HG02678 (cell line): ENCODE measurements around the gene CUEDC2.

Experiments
- ATAC-seq: cut with Tn5 transposase; IDR thresholded peaks from one replicate; pipeline ENCODE4 v1.9.1; 2021; ENCODE audit warnings: mild to moderate bottlenecking, moderate library complexity; ENCODE audit not compliant: unreplicated experiment

Gene CUEDC2

DNA sequence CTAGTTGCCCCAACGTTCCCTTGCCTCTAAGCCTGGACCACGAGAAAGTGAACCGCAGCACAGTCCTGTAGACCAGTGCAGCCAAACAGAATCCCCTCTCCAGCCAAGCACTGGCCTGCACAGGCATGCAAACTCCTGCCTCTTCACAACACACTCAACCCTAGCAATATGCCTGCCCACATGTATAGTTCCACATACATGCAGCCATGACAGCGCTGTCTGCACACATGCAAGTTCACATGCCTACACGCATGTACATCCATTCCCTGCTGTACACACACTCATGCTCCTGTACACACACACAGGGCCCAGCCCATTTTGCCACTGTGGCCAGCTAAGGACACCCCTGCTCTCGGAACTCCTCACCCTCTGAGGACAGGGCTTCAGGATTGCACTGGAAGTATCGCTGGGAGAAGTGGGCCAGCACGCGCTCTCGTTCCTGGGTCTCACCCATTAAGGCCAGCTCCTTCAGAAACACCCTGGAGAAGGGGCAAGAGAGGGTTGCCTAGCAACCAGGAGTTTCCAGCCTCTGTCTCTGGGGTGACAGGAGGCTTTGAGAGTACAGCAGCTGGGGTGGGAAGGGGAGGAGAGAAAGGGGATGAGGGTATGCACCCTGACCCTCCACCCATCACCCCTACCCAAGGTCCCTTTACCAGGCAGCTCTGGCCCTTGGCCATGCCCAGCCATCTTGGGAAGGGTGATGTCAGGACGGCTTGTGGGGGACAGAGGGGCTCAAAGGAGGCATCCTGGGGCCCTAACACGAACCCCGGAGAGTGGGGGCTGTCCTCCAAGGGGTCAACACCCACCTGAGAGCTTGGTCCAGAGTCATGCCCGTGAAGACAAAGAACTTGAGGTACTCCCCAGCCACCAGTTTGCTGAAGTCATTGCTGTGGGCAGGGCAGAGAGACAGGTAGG, 20.8 kb downstream of the CUEDC2 start:
- ATAC-seq: no peak

DNA sequence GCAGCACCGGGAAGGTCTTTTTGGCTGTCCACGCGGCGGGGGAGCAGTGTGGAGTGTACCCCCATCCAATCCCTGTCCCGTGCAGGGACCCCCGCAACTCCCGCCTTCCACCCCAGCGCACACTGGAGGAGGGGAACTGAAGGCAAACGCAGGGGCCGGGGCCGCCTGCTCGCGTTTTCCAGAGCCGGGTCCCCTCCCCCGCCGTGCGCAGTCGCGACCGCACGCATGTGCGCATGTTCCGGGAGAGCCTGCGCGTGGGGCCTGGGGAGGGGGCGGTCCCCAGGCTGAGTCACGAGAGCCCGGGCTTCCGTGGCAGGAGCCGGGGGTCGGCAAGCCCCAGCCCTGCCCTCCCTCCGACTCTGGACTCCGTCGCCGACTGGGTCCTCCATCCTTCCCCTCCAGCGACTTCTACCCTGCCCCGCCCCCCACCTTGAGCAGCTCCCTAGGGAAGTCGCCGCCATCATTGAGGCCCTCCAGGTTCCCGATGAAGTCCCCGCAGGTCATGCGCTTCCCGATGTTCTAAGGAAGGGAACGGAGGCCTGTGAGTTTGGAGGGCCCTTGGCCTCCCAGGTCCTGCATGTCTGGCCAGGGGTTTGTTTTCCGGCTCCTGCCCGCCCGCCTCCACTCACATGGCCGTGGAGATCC, 21.8 kb downstream of the CUEDC2 start:
- ATAC-seq: no peak

DNA sequence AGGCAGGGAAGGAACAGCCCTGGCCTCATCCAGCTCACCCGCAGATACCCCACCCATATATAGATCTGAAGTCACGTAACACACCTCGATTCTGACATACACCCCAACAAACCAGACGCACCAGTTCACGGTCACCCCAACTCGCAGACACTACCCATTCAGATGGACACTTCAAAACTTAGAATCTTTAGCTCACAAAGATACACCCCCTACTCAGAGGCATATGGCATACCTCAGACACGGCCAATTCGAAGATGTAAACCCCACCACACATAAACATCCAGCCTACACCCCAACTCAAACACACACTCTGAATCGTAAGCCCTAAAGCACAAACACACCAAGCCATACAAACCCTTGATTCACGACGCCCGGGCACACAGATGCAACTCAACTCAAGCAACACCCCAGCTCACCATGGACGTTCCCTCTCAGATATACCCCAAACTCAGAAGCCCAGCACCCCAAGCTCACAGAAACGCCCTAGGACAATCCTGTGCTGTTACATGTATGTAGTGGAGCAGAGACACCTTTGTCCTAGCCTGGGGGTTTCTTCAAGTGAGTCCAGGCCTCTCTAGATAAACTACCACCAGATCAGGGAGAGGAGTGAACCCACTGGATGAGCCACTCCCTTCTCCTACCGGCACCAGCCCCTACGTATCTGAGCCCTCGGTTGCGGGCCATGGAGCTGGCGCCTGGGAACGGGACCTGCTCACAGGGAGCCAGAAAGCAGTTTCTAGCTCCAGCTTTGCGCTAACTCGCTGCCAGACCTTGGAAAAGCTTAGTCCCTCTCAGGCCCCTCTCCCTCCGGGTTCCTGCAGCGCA, 22.6 kb downstream of the CUEDC2 start:
- no peak for ATAC-seq

DNA sequence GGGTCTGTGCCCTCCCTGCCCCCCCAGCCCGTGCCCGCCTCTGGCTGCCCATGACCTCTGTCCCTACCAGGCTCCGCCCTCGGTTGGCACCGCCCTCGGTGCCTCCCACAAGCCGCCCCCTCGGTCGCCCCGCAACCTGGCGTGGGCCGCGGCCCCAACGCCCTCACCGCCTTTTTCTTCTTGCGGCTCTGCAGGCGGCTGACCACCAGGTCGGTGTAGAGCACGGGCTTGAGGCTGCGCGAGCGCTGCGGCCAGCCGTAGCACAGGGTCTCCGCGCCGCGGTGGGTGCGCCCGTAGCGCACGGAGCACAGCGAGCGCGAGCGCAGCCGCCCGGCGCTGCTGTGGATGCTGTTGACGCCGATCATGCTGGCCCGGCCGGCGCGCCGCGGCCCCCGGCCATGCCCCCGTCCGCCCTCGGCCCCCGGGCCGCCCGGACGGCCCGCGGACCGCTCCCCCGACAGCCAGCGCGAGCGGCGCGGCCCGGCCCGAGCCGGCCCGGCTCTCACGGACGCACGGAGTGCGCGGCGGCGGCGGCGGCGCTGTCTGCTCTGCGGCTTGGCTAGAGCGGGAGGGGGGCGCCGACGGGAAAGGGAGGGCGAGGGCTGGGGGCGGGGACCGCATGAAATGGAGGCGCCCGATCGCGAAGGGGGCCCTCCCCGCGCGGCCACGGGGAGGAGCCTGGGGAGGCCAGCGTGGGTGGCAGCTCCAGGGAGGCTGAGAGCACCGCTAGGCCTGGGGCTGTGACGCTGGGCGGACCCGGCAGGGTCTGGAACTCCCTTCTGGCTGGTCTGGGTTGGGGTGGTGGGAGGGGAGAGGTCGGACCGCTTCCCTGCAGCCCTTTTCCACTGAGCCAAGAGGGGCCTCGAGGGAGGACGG, 23.4 kb downstream of the CUEDC2 start:
- no peak for ATAC-seq

DNA sequence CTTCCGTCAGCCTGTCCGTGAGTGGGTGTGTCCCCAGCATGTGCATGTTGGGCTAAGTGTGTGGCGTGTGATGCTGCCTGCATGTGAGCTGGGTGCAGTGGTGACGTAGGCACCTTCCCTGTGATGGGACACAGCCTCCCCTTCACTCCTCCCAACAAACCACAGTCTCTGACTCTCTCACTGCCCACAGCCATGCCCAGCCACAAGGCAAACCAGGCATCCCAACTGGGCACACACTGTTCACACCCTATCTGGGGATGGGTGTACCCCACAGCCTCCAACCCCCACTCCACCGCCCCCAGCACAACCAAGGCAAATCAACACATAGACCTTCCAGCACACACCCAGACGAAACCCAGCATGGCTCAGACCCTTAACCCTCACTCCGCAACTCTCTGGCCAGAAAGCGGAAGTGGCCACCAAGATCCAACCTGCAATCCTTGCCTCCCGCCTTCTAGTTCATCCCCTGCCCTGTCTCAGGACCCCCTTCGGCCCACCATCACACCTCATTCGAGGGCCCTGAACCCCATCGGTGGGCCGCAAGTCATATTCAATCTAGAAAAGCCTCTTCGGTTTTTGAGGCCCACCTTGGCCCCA, 24.1 kb downstream of the CUEDC2 start:
- no peak for ATAC-seq

DNA sequence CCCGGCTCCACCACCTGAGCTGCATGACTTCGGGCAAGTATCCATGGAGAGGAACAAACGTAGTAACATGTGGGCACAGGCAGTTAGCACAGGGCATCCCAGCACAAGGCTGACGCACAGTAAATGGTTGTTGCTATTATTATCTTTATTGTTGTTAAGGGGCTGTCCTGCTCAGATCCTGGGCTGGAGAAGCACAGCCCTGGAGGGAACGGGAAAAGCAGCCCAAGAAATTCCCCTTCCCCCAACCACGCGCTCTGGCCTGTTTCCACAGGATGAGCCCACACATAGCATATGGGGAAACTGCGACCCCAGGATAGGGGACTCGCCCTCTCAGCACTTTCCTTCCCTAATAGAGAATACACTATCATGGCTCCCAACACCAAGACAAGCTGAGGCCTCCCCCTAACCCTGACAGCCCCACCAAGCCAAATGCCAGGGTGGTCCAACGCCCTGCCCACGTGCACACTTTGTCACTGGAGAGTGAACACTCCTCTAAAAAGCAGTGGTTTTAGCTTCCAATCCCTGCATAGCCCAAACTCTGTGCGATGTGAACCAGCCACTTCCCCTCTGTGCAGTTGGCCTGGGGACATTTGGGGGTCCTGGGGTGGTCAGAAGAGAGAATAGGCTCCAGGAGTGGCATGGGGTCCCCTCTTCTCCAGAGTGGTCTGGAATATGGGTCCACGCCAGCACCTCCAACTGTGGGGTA, 24.8 kb downstream of the CUEDC2 start:
- ATAC-seq: no peak

DNA sequence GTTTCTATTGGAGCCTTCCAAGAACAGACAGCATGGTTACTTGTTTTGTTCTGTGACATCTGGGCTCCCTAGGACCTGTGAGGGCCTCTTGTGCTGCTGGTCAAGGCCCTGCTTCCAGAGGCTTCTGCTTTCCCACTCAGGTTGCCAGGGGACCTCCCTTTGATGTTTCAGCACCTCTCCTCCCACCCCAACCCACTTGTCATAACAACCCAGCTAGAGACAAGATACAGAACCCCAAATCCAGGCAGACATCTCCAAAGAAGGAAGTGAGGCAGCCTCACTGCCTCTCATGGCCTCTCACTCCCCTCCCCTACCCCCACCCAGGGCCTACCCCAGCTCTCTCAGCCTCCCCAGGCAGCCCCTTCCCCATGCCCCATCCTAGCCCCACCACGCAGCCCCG, 25.6 kb downstream of the CUEDC2 start:
- ATAC-seq: no peak

DNA sequence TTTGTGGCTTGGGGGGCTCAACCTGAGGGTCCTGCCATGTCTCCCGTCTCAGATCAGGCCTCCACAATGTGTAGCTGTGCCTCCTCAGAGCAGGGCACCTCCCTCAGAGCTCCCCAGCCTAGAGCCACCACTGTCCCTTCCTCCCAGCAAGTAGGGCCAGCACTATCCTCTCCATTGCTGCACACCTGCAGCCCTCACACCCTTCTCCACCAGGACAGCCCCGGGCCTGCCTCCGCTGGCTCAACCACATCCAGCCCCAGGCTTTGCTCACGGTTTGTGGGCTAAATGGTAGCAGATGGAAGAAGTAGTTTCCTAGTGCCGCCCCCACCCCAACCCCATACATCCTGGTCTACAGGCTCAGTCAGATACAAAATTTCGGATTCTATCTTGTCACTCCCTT, 26.7 kb downstream of the CUEDC2 start:
- ATAC-seq: no peak

DNA sequence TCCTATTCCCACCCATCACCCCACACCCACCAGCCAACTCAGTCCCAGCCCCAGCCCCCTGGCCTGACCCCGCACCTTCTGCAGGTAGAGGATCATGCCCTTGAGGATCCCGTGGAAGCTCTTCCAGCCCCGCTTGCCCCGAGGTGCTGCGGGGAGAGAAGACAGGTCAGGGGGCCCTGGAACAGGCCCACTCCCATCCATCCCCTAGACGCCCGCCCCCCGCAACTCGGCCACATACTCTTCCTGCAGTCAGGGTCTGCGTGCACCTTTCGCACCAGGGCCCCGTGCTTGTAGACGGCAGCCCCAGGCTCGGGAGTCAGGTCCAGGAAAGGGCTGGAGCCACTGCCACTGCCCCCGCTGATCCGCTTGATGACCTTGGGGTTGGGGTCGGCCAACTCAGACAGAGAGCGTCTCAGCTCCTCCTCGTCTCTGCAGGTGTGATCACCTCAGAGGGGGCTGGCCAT, 27.2 kb downstream of the CUEDC2 start:
- no peak for ATAC-seq

DNA sequence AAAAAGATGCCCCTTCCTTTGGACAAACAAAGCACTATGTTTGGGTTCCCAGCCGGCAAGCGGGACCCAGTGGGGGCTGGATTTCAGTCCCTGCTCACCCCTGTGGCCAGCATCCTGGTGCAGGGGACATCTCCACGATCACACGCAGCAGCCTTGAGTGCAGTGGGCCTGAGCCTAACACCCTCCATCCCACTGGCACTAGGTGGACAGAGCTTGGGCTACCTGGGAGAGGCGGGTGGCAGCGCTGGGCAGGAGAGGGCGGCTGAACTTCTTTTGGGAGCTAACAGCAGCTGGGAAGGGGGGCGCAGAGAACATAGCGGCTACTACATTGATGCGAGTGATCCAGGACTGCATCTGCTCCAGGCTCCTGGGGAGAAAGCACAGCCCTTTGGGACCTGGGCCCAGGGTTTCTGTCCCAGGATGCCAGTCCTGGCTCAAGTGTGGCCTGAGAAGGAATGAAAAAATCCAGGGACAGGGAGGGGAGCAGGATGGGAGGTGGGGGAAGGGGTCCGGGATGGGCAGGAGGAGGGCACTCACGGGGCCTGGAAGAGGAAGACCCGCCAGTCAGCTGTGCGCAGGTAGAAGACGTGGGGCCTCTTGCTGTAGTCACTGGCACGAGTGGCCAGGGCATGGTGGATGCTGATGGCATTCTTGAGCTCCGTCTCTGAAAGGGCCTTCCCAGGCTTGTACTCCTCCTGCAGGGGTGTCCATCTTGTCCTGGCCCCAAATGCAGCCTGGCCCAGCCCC, 27.8 kb downstream of the CUEDC2 start:
- ATAC-seq: no peak

DNA sequence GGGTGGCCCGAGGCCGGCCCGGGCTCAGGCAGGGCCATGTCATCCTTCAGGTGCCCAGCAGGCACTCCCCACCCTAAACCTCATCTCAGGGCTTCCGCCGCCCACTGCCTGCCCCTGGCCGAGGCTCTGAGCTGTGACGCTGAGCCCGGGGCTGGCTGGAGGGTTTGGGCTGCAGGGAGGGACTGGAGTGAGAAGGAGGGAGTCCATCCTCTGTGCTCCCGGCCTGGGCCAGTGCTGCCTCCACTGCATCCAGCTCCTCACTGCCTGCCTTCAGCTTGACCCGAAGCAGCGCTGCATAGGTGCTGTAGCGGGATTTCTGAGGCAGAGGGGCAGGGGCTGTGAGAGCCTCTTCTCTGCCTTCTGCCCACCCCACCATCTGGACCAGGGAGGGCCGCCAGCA, 29.3 kb downstream of the CUEDC2 start:
- ATAC-seq: no peak

DNA sequence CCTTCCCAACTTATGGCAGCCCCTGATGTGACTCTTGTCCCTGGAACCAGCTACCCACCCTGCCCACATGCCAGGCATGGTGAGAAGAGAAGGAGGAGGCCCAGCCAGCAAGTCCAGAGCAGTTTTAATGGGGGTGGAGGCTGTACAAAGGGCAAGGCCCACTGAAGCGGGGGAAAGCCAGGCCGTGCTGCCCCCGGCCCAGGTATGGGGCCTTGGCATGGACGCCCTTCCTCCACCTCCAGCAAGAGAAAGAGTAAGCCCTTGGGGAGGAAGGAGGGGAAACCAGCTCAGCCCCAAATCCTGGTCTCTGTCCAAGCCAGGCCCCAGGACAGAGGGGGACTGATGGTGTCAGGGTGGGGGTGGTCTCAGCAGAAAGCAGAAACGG, 29.9 kb downstream of the CUEDC2 start:
- ATAC-seq: no peak

DNA sequence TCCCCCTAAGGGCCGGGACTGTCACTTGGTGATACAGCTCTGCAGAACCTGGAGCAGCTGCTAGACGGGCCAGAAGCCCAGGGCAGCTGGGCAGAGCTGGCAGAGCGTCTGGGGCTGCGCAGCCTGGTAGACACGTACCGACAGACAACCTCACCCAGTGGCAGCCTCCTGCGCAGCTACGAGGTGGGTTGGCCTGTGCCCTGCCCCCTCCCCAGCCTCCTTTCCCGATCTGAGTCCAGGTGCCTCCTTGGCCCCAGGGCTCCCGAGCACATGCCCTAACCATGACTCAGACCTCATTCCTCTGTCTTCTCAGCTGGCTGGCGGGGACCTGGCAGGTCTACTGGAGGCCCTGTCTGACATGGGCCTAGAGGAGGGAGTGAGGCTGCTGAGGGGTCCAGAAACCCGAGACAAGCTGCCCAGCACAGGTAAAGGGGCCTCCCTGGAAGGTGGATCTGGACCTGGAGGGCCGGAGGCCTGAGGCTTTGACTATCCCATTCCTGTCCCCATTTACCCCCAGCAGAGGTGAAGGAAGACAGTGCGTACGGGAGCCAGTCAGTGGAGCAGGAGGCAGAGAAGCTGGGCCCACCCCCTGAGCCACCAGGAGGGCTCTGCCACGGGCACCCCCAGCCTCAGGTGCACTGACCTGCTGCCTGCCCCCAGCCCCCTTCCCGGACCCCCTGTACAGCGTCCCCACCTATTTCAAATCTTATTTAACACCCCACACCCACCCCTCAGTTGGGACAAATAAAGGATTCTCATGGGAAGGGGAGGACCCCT, 30.5 kb downstream of the CUEDC2 start:
- ATAC-seq: no peak

DNA sequence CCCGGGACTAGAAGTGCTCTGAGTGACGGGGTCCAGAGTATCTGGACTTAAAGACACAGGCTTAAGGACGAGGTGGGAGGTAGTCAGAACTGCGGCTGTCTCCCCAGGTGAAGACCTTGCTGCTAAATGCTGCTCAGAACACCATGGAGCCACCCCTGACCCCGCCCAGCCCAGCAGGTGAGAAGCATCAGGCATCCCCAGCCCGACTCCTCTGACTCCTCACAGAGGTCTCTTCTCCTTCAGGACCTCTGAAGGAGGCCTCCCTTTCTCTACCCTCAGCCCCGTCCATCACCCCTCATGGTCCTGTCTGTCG, 31.1 kb downstream of the CUEDC2 start:
- no peak for ATAC-seq

DNA sequence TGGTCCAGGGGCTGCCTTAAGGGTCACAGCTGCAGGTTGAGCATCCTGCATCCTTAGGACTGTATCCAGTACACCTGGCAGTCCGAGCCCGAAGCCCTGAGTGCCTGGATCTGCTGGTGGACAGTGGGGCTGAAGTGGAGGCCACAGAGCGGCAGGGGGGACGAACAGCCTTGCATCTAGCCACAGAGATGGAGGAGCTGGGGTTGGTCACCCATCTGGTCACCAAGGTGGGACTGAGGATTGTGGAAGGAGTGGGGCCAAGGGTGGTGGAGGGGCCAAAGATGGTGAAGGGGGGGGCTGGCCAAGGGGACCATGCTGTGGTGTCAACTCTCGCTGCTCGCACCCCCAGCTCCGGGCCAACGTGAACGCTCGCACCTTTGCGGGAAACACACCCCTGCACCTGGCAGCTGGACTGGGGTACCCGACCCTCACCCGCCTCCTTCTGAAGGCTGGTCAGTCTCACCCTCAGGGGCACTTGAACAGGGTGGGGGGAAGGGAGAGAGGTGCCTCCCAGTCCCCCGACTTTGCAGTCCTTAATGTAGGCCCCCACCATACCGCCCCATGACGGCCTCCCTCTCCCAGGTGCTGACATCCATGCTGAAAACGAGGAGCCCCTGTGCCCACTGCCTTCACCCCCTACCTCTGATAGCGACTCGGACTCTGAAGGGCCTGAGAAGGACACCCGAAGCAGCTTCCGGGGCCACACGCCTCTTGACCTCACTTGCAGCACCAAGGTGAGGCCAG, 31.6 kb downstream of the CUEDC2 start:
- ATAC-seq: no peak

DNA sequence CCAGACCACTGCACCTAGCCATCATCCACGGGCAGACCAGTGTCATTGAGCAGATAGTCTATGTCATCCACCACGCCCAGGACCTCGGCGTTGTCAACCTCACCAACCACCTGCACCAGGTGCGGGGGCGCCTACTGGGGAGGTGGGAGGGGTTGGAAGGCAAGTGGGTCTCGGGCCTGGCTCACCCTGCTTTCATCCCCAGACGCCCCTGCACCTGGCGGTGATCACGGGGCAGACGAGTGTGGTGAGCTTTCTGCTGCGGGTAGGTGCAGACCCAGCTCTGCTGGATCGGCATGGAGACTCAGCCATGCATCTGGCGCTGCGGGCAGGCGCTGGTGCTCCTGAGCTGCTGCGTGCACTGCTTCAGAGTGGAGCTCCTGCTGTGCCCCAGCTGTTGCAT, 32.3 kb downstream of the CUEDC2 start:
- ATAC-seq: no peak

DNA sequence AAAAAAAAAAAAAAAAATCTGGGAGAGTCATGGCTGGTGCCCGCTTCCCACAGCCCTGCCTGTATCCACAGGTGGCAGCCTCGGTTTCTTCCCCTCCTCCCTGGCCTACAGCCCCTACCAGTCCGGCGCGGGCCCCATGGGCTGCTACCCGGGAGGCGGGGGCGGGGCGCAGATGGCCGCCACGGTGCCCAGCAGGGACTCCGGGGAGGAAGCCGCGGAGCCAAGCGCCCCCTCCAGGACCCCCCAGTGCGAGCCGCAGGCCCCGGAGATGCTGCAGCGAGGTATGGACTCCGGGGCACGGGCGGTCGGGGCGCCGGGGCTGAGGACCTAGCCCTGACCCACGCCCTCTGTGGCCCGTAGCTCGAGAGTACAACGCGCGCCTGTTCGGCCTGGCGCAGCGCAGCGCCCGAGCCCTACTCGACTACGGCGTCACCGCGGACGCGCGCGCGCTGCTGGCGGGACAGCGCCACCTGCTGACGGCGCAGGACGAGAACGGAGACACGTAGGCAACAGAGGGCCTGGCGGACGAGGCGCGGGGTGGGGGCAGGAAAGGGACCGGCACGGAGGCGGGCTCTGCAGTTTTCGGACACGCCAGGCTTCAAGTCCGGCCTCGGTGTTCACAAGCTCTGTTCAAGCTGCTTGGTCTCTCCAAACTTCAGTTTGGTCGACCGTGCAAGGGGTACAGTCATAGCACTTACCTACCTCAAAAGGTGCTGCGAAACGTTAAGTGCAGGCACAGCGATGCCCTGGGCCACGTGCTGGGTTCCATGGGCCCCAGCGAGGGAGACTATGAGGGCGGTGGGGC, 33.0 kb downstream of the CUEDC2 start:
- peak; percentile 47 for ATAC-seq
